ENCODE measurements around the gene ARID4B. TPM values are rescaled to one million over a fixed set of nuclear protein-coding genes. Genes with fewer than 3 reads are reported as not detected.
A peak's percentile ranks its signal among the peaks of the same experiment; 100 is the strongest.
"Not testable (repeated sequence)": the region's sequence is repeated elsewhere in the genome, so short reads cannot be mapped to it uniquely, and the experiment has no call there.

Gene ARID4B
- 39.4 and 50.5 TPM in 2 replicates for total RNA-seq

GRCh38 chr1:235327559-235328270, at the start of gene ARID4B:
TSS of gene ARID4B (minus strand) at chr1:235328179. CDS start at chr1:235326919, 1,260 bp downstream.
- DNase-seq (ENCODE audit: low read depth, low spot score), result no peak

GRCh38 chr1:235375919-235376605, 48.1 kb upstream of the ARID4B start:
- no peak for DNase-seq (ENCODE audit: low read depth, low spot score)

- no peak for DNase-seq (ENCODE audit: low read depth, low spot score)
These were observed 41.8 kb upstream of the ARID4B start for GRCh38 chr1:235369802-235370201.

GRCh38 chr1:235368428-235368827, 40.4 kb upstream of the ARID4B start:
- DNase-seq (ENCODE audit: low read depth, low spot score), result no peak

- peak; percentile 86 for DNase-seq (ENCODE audit: low read depth, low spot score)
These were observed 39.3 kb upstream of the ARID4B start, which contains the start of gene TBCE for GRCh38 chr1:235367000-235367908. TSS of gene TBCE (plus strand) at chr1:235367427. CDS start at chr1:235380050, 12,623 bp downstream.

- DNase-seq (ENCODE audit: low read depth, low spot score), result no peak
These were observed 38.3 kb upstream of the ARID4B start for GRCh38 chr1:235366286-235366685.

- DNase-seq (ENCODE audit: low read depth, low spot score), result not testable (repeated sequence)
These were observed 36.2 kb upstream of the ARID4B start for GRCh38 chr1:235364189-235364588.

- no peak for DNase-seq (ENCODE audit: low read depth, low spot score)
These were observed 30.9 kb upstream of the ARID4B start for GRCh38 chr1:235358899-235359298.

- no peak for DNase-seq (ENCODE audit: low read depth, low spot score)
These were observed 29.8 kb upstream of the ARID4B start for GRCh38 chr1:235357485-235358373.

- DNase-seq (ENCODE audit: low read depth, low spot score), result no peak
These were observed 23.9 kb upstream of the ARID4B start for GRCh38 chr1:235351898-235352297.

GRCh38 chr1:235351441-235351840, 23.5 kb upstream of the ARID4B start:
- no peak for DNase-seq (ENCODE audit: low read depth, low spot score)

- DNase-seq (ENCODE audit: low read depth, low spot score), result no peak
These were observed 15.7 kb upstream of the ARID4B start for GRCh38 chr1:235343726-235344125.

- DNase-seq (ENCODE audit: low read depth, low spot score), result no peak
These were observed 14.5 kb upstream of the ARID4B start for GRCh38 chr1:235342471-235342870.

- DNase-seq (ENCODE audit: low read depth, low spot score), result no peak
These were observed 14.1 kb upstream of the ARID4B start for GRCh38 chr1:235342039-235342438.

- DNase-seq (ENCODE audit: low read depth, low spot score), result no peak
These were observed 13.4 kb upstream of the ARID4B start for GRCh38 chr1:235341334-235341733.

GRCh38 chr1:235339746-235340145, 11.8 kb upstream of the ARID4B start:
- DNase-seq (ENCODE audit: low read depth, low spot score), result no peak

- no peak for DNase-seq (ENCODE audit: low read depth, low spot score)
These were observed 8.9 kb upstream of the ARID4B start for GRCh38 chr1:235336903-235337302.

- DNase-seq (ENCODE audit: low read depth, low spot score), result no peak
These were observed 3.4 kb upstream of the ARID4B start for GRCh38 chr1:235331401-235331800.

- no peak for DNase-seq (ENCODE audit: low read depth, low spot score)
These were observed 2.9 kb upstream of the ARID4B start for GRCh38 chr1:235330918-235331285.

GRCh38 chr1:235329139-235329902, 1.3 kb upstream of the ARID4B start:
- DNase-seq (ENCODE audit: low read depth, low spot score), result no peak
